OCI-LY7 (cell line): ENCODE results near the gene THAP10. TPM values are rescaled to one million over a fixed set of nuclear protein-coding genes. Genes with fewer than 3 reads are reported as not detected.
"Not testable (repeated sequence)": the region's sequence is repeated elsewhere in the genome, so short reads cannot be mapped to it uniquely, and the experiment has no call there.

Experiments
- BruUV-seq: library from RNA; stranded (reverse); fragments of 400-500 nt; replicated peaks from 2 replicates; lab custom pipeline; 2021; lab: Mats Ljungman, UMichigan
- CTCF ChIA-PET: fragments of 300-600 bp; sonication (Branson Sonifier 250); formaldehyde crosslinking; loops from one replicate; lab custom pipeline; 2022; ENCODE audit warnings: antibody characterized with exemption; ENCODE audit not compliant: unreplicated experiment; lab: Charles Lee
- POLR2A ChIA-PET: fragments of 300-600 bp; sonication (Branson Sonifier 250); formaldehyde crosslinking; loops from one replicate; lab custom pipeline; 2022; ENCODE audit warnings: antibody characterized with exemption; lab: Charles Lee
- DNase-seq: peaks from one replicate; pipeline ENCODE4 v3.0.0-alpha.2; 2015; ENCODE audit warnings: low spot score
- H2AFZ ChIP-seq: fragments of 200-600 bp; sonication (generic), shearing (Covaris generic); 2 replicates; pipeline ENCODE4 v1.6.1; 2014; ENCODE audit warnings: mild to moderate bottlenecking, antibody characterized with exemption, low read length, moderate library complexity
- H3K27ac ChIP-seq: fragments of 200-600 bp; sonication (generic); 2 replicates; pipeline ENCODE4 v1.5.1; 2014; ENCODE audit warnings: mixed run types, low read depth, mild to moderate bottlenecking, moderate library complexity, low read length, inconsistent platforms; ENCODE audit not compliant: poor library complexity, severe bottlenecking
- H3K36me3 ChIP-seq: fragments of 200-600 bp; sonication (generic); 2 replicates; pipeline ENCODE4 v1.6.1; 2014; ENCODE audit warnings: mild to moderate bottlenecking, antibody characterized with exemption, low read length, moderate library complexity, mixed read lengths; ENCODE audit not compliant: insufficient read depth
- H3K4me1 ChIP-seq: fragments of 200-600 bp; sonication (generic); 2 replicates; pipeline ENCODE4 v1.5.1; 2014; ENCODE audit warnings: mild to moderate bottlenecking, low read length; ENCODE audit not compliant: insufficient read depth, poor library complexity, severe bottlenecking
- H3K4me2 ChIP-seq: fragments of 200-600 bp; sonication (generic); 2 replicates; pipeline ENCODE4 v1.6.1; 2014; ENCODE audit warnings: mild to moderate bottlenecking, low read length
- H3K4me3 ChIP-seq: fragments of 200-600 bp; sonication (generic); 2 replicates; pipeline ENCODE4 v1.5.1; 2014; ENCODE audit warnings: mild to moderate bottlenecking, low read depth, low read length; ENCODE audit not compliant: poor library complexity, severe bottlenecking
- H3K79me2 ChIP-seq: fragments of 200-600 bp; sonication (generic); 2 replicates; pipeline ENCODE4 v1.6.1; 2016; ENCODE audit warnings: low read depth, mild to moderate bottlenecking, low read length, moderate library complexity, mixed read lengths; ENCODE audit not compliant: insufficient read depth
- H3K9me2 ChIP-seq: fragments of 200-600 bp; sonication (generic); 2 replicates; pipeline ENCODE4 v1.6.1; 2016; ENCODE audit warnings: mild to moderate bottlenecking, low read length, mixed read lengths; ENCODE audit not compliant: insufficient read depth
- H3K9me3 ChIP-seq: fragments of 200-600 bp; sonication (generic); 2 replicates; pipeline ENCODE4 v1.6.1; 2014; ENCODE audit warnings: mild to moderate bottlenecking, mixed run types, low read length, mixed read lengths
- H4K20me1 ChIP-seq: fragments of 200-600 bp; sonication (generic); 2 replicates; pipeline ENCODE4 v1.6.1; 2014; ENCODE audit warnings: mild to moderate bottlenecking, antibody characterized with exemption, low read length, moderate library complexity, mixed read lengths; ENCODE audit not compliant: insufficient read depth
- CTCF ChIP-seq: fragments of 200-600 bp; sonication (generic); conservative IDR thresholded peaks from 2 replicates; pipeline ENCODE4 v1.5.1; 2014; ENCODE audit warnings: mild to moderate bottlenecking, antibody characterized with exemption, low read length, moderate library complexity, mixed read lengths
- EZH2phosphoT487 ChIP-seq: fragments of 200-600 bp; sonication (generic); IDR thresholded peaks from 2 replicates; pipeline ENCODE4 v1.6.1; 2018; ENCODE audit warnings: low read depth, borderline replicate concordance, mild to moderate bottlenecking, mixed run types, antibody characterized with exemption, low read length, moderate library complexity, mixed read lengths
- intact Hi-C: fragments of 100-400 bp; cut with micrococcal nuclease; formaldehyde crosslinking; loops from one replicate; pipeline ENCODE4 v1.10.0; 2022; ENCODE audit not compliant: unreplicated experiment
- total RNA-seq, 2 experiments: library from RNA; depleted of rRNA in 1 of 2; stranded (reverse); fragments of >200 nt in 1 of 2; shearing (Covaris generic) in 1 of 2; gene quantifications; 2 replicates each; pipeline ENCODE4 v1.2.3, GENCODE V29; 2014 to 2022

THAP10 gene
- total RNA-seq, 2 experiments from 2014 or later = not detected

- no peaks in the 10 kb centered on the region for H4K20me1 ChIP-seq
- no peak overlapping the region for H3K27ac ChIP-seq
- H2AFZ ChIP-seq = no peak overlapping the region
- ChIA-PET POLR2A (no interaction called here), CTCF (no interaction called here)
- no peaks in the 10 kb centered on the region for H3K79me2 ChIP-seq
- no peak overlapping the region for H3K4me2 ChIP-seq
- no peaks in the 10 kb centered on the region for H3K9me3 ChIP-seq
- no peak overlapping the region for H3K4me3 ChIP-seq
- BruUV-seq = no TSS peak
- intact Hi-C loops = no loop called here
- no peaks in the 10 kb centered on the region for H3K9me2 ChIP-seq
- H3K36me3 ChIP-seq = no peaks in the 10 kb centered on the region
- DNase-seq = no peak
- no peaks in the 10 kb centered on the region for H3K4me1 ChIP-seq
- TF ChIP-seq EZH2phosphoT487 (no peak), CTCF (no peak)
Observed at GRCh38 chr15:70859322-70859908, 32.8 kb downstream of the THAP10 start.

DNA sequence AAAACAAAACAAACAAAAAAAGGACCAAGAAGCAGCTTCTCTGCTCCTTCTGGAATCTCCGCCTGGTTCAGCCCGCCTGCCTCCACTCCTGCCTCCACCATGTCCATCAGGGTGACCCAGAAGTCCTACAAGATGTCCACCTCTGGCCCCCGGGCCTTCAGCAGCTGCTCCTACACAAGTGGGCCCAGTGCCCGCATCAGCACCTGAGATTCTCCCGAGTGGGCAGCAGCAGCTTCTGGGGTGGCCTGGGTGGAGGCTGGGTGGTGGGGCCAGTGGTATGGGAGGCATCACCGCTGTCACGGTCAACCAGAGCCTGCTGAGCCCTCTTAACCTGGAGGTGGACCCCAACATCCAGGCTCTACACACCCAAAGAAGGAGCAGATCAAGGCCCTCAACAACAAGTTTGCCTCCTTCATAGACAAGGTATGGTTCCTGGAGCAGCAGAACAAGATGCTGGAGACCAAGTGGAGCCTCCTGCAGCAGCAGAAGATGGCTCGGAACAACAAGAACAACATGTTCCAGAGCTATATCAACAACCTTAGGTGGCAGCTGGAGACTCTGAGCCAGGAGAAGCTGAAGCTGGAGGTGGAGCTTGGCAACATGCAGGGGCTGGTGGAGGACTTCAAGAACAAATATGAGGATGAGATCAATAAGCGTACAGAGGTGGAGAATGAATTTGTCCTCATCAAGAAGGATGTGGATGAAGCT lies 33.5 kb downstream of the THAP10 start:
- H3K9me2 ChIP-seq, CTCF ChIA-PET, H3K79me2 ChIP-seq, H3K4me1 ChIP-seq, H3K36me3 ChIP-seq, DNase-seq, H3K4me2 ChIP-seq, H3K27ac ChIP-seq, BruUV-seq, POLR2A ChIA-PET, H3K9me3 ChIP-seq, intact Hi-C loops, H2AFZ ChIP-seq, H3K4me3 ChIP-seq, H4K20me1 ChIP-seq: not testable (repeated sequence)

DNA sequence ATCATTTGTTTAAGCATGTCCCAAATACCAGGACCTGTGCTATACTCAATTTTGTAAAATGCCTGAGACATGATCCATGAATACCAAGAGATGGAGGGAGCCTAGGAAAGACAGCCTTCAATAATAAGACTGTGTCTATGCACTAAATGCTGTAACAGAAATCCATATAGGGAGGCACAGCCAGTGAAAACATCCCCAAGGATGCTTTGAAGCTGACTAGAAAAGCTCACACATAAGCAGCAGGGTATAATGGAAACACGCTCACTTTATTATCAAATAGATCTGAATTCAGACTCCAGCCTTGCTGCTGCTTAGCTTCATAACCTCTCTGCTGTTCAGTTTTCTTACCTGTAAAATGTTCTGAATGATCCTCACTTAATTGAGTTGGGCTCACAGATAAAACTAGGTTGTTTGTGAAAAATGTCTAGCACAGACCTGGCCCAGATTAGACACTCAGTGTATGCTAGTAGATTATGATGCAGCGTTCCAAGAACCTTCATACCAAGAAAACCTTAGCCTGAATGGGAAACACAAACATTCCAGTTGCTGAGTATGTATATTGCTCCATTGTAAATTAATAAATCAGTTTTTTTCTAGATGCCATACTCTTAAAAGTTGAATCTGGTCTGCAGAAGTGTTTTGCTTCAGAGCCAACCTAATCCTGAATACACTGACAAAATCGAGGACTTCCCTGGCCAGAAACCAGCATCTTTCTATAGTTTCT lies 34.5 kb downstream of the THAP10 start:
- DNase-seq = no peak
- Histone ChIP-seq H3K79me2 (no peaks in the 10 kb centered on the region), H3K9me2 (no peaks in the 10 kb centered on the region), H3K36me3 (no peaks in the 10 kb centered on the region), H4K20me1 (no peaks in the 10 kb centered on the region), H2AFZ (no peak overlapping the region), H3K9me3 (no peaks in the 10 kb centered on the region), H3K4me2 (no peak overlapping the region), H3K4me1 (no peaks in the 10 kb centered on the region), H3K27ac (no peak overlapping the region), H3K4me3 (no peak overlapping the region)
- BruUV-seq = no TSS peak
- POLR2A ChIA-PET = no interaction called here
- intact Hi-C loops = no loop called here
- CTCF ChIA-PET = no interaction called here
- TF ChIP-seq EZH2phosphoT487 (no peak), CTCF (no peak)
